NB4 (cell line): ENCODE measurements around the gene BSG.
"Not testable (repeated sequence)": the region's sequence is repeated elsewhere in the genome, so short reads cannot be mapped to it uniquely, and the experiment has no call there.

Source experiments
- DNase-seq: peaks from one replicate; pipeline ENCODE4 v3.0.0; 2010; ENCODE audit warnings: low read depth
- H3K4me3 ChIP-seq: one replicate; pipeline ENCODE4 v1.5.1; 2011; ENCODE audit warnings: mild to moderate bottlenecking, low read depth, low read length, moderate library complexity
- CTCF ChIP-seq: IDR thresholded peaks from one replicate; pipeline ENCODE4 v1.5.1; 2012; ENCODE audit warnings: low read depth, low read length
- MAX ChIP-seq: IDR thresholded peaks from 2 replicates; pipeline ENCODE4 v1.6.1; 2011; ENCODE audit warnings: low read depth, low read length
- MYC ChIP-seq: IDR thresholded peaks from 2 replicates; pipeline ENCODE4 v1.6.1; 2011; ENCODE audit warnings: low read depth, low read length
- POLR2A ChIP-seq: IDR thresholded peaks from 2 replicates; pipeline ENCODE4 v1.6.1; 2011; ENCODE audit warnings: mild to moderate bottlenecking; ENCODE audit not compliant: insufficient read length; ENCODE audit errors: extremely low read depth

BSG gene

DNA sequence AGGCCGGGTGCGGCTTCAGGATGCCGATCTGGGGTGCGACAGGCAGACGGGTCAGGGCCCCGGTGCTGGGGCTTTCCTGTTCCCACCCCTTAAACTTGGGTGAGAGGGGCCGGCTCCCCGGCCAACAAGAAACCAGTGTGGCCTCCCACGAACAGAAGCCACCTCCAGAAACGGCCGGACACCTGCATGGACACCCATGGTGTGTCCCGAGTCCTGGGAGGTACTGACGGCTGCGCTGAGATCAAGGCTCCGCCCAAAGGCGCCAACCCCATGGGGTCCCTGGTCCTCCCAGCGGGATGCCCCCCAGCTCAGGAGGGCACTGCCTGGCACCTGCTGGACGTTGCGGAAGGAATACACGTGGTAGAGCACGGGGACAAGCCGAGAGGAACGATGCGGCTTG is 49.4 kb downstream of the BSG start:
- H3K4me3 ChIP-seq, result no peak overlapping the region
- no peak for DNase-seq
- TF ChIP-seq MAX (no peak), MYC (no peak), POLR2A (no peak), CTCF (no peak)

DNA sequence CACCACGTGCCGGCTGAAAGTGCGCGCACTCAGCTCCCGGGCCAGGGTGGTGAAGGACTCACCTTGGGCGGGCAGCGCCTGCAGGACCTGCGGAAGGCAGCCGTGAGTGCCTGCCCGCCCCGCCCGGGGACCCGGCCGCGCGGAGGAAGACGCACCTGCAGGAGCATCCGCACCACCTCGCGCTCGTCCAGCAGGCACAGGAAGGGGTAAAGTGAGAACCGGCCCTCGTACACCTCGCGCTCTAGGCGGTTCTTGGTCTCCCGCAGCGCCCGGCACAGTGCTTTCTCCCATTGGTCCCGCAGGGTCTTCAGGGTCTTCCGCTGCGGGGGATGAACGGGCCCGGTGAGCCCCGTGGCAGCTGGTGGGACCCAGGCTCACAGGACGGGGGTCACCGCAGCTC is 50.3 kb downstream of the BSG start:
- TF ChIP-seq POLR2A (no peak), MYC (no peak)
- DNase-seq, result no peak
- no peak overlapping the region for H3K4me3 ChIP-seq

GRCh38 chr19:623175-623916 is 51.0 kb downstream of the BSG start:
- no peak for DNase-seq
- TF ChIP-seq CTCF, result no peak
- TF ChIP-seq MYC, result no peak
- no peak for TF ChIP-seq POLR2A
- no peak for TF ChIP-seq MAX
- no peak overlapping the region for H3K4me3 ChIP-seq

- TF ChIP-seq CTCF, result no peak
- no peak for TF ChIP-seq MAX
- no peak for TF ChIP-seq POLR2A
- no peak for TF ChIP-seq MYC
- no peak overlapping the region for H3K4me3 ChIP-seq
- no peak for DNase-seq
Observed at GRCh38 chr19:623974-624373, 51.6 kb downstream of the BSG start.

DNA sequence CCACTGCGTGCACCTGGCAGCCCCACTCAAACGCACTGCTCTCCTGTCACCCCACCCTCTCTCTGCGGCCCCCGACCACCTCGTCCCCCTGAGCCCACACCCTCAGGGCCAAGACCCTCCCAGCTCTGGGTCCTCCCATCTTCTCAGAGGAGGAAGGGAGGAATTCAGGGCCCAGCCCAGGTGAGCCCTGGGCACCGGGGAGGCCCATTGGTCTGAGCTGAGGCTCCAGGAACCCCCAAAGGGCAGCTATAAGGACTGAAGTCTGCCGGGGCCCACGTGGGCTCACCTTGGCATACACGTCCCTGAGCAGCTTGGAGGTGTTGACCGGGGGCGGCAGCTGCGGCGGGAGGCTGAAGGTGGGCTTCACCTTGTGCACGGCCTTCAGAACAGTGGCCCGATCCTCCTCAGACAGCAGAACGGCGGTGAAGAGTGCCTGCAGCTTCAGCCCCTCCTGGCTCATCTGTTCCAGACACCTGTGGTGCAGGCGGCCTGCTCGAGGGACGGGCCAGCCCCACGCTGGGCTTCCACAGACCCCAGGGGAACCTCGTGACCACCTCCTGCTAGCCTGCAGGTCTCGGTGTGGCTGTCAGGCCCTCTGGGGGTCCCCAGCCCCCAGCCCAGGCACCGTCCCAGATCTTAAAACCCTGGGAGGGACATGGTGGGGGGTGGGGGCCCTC is 52.2 kb downstream of the BSG start:
- no peak for DNase-seq
- TF ChIP-seq CTCF (no peak), MYC (no peak), MAX (no peak), POLR2A (no peak)
- no peak overlapping the region for H3K4me3 ChIP-seq

GRCh38 chr19:625257-625656 is 52.9 kb downstream of the BSG start:
- no peak for DNase-seq
- TF ChIP-seq MYC, result no peak
- no peak for TF ChIP-seq MAX
- TF ChIP-seq CTCF, result no peak
- no peak for TF ChIP-seq POLR2A
- no peak overlapping the region for H3K4me3 ChIP-seq

GRCh38 chr19:626566-626965 is 54.2 kb downstream of the BSG start:
- H3K4me3 ChIP-seq, DNase-seq: not testable (repeated sequence)
